Thyroid gland (tissue), 4 donors: Measurements from ENCODE around the gene ZIK1. TPM values are rescaled to one million over a fixed set of nuclear protein-coding genes. Genes with fewer than 3 reads are reported as not detected.

ENCODE experiments used
- DNase-seq, 2 donors: peaks; one replicate each; pipeline ENCODE4 v3.0.0-alpha.2; 2019
- H3K27ac ChIP-seq, 3 donors: fragments of 200-600 bp; sonication (generic); 1 replicate in 2 of 3; 2 replicates in 1 of 3; pipeline ENCODE4 v1.5.1; 2016 to 2019; ENCODE audit warnings: mild to moderate bottlenecking in 1 of 3, moderate library complexity in 1 of 3
- H3K27me3 ChIP-seq: fragments of 200-600 bp; sonication (generic); one replicate; pipeline ENCODE4 v1.5.1; 2019
- H3K36me3 ChIP-seq, 2 donors: fragments of 200-600 bp; sonication (generic); one replicate each; pipeline ENCODE4 v1.5.1; 2016 to 2019
- H3K4me1 ChIP-seq, 2 donors: fragments of 200-600 bp; sonication (generic); one replicate each; pipeline ENCODE4 v1.5.1; 2017 to 2019
- H3K4me3 ChIP-seq, 3 donors: fragments of 200-600 bp; sonication (generic); replicated peaks in 1 of 3; 1 replicate in 2 of 3; 2 replicates in 1 of 3; pipeline ENCODE4 v1.5.1; 2016; ENCODE audit warnings: mild to moderate bottlenecking in 1 of 3
- H3K9me3 ChIP-seq: fragments of 200-600 bp; sonication (generic); one replicate; pipeline ENCODE4 v1.5.1; 2017
- POLR2A ChIP-seq, 2 donors: fragments of 450-650 bp; IDR thresholded peaks; one replicate each; pipeline ENCODE4 v1.6.1; 2017; ENCODE audit warnings: antibody characterized with exemption in 2 of 2, mild to moderate bottlenecking in 2 of 2, moderate library complexity in 1 of 2
- WGBS, 2 donors: methylation state at CpG; one replicate each; pipeline ENCODE4 v1.1.5; 2017; 5-methylcytosine and 5-hydroxymethylcytosine counted together
- intact Hi-C: fragments of 100-400 bp; cut with DNase I; formaldehyde crosslinking; loops from one replicate; pipeline ENCODE4 v1.15.1; 2023
- total RNA-seq, 4 donors: library from RNA; depleted of rRNA; stranded (reverse); fragments of >200 nt; gene quantifications; one replicate each; pipeline ENCODE4 v1.2.3, GENCODE V29; 2016
- TF ChIP-seq, protein P1 (sequence below), 6 experiments: fragments of 200-600 bp in 3 of 6; fragments of 450-650 bp in 3 of 6; sonication (generic) in 3 of 6; IDR thresholded peaks; one replicate each; pipeline ENCODE4 v1.5.1; 2016 to 2019; ENCODE audit warnings: antibody characterized with exemption in 6 of 6, mild to moderate bottlenecking in 2 of 6, inconsistent platforms in 1 of 6, moderate library complexity in 1 of 6

ZIK1 gene
- total RNA-seq, 4 donors from 2014 or later = 8.9 to 19.7 (median 13.7) TPM

DNA sequence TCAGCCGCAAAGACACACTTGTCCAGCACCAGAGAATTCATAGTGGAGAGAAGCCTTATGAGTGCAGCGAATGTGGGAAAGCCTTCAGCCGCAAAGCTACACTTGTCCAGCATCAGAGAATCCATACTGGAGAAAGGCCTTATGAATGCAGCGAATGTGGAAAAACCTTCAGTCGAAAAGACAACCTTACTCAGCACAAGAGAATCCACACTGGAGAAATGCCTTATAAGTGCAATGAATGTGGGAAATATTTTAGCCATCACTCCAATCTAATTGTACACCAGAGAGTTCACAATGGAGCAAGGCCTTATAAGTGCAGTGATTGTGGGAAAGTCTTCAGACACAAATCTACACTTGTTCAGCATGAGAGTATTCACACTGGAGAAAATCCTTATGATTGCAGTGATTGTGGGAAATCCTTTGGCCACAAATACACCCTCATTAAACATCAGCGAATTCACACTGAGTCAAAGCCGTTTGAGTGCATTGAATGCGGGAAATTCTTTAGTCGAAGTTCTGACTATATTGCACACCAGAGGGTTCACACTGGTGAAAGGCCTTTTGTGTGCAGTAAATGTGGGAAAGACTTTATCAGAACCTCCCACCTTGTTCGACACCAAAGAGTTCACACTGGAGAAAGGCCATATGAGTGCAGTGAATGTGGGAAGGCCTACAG is 36.9 kb downstream of the ZIK1 start:
- H3K27me3 ChIP-seq = no peaks in the 10 kb centered on the region
- peaks cover 31 to 70% of the 10 kb centered on the region in 2 donors for H3K36me3 ChIP-seq
- WGBS, 2 donors = 97 to 99% methylated on average over 10 of the region's 10 CpGs
- TF ChIP-seq, protein P1, sequence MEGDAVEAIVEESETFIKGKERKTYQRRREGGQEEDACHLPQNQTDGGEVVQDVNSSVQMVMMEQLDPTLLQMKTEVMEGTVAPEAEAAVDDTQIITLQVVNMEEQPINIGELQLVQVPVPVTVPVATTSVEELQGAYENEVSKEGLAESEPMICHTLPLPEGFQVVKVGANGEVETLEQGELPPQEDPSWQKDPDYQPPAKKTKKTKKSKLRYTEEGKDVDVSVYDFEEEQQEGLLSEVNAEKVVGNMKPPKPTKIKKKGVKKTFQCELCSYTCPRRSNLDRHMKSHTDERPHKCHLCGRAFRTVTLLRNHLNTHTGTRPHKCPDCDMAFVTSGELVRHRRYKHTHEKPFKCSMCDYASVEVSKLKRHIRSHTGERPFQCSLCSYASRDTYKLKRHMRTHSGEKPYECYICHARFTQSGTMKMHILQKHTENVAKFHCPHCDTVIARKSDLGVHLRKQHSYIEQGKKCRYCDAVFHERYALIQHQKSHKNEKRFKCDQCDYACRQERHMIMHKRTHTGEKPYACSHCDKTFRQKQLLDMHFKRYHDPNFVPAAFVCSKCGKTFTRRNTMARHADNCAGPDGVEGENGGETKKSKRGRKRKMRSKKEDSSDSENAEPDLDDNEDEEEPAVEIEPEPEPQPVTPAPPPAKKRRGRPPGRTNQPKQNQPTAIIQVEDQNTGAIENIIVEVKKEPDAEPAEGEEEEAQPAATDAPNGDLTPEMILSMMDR (IDR thresholded peaks at IDR 0.05) = no peak
- TF ChIP-seq POLR2A (IDR thresholded peaks at IDR 0.05) = no peak
- H3K9me3 ChIP-seq = peaks cover 10% of the 10 kb centered on the region
- H3K4me3 ChIP-seq = no peak overlapping the region
- H3K4me1 ChIP-seq = no peaks in the 10 kb centered on the region
- intact Hi-C loops = loop anchor here (5.0 kb wide), 1 partner anchor 49 kb away; no protein-coding TSS in a partner anchor
- no peak for DNase-seq
- no peak overlapping the region for H3K27ac ChIP-seq

DNA sequence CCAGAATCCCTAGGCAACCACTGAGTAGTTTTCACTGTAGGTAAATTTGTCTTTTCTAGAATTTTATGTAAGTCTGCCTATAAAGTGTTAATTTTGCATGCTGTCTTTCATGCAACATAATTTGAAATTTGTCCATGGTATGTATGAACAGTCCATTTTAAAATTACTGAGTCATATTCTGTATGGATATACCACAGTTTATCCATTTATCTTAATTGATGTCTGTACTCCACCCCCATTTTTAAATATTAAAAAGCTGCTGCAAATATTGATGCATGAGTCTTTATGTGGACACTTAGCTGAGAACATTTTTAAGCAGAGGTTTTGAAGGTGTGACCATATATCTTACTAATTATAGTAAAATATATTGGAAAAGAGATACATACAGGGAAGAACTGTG is 39.1 kb downstream of the ZIK1 start:
- Histone ChIP-seq H3K36me3 (peaks cover 31 to 48% of the 10 kb centered on the region in 2 donors), H3K4me1 (no peaks in the 10 kb centered on the region), H3K27me3 (no peaks in the 10 kb centered on the region), H3K27ac (no peak overlapping the region), H3K4me3 (no peak overlapping the region), H3K9me3 (peaks cover 10% of the 10 kb centered on the region)
- intact Hi-C loops = loop anchor here (5.0 kb wide), 1 partner anchor 51 kb away; no protein-coding TSS in a partner anchor
- TF ChIP-seq POLR2A (IDR thresholded peaks at IDR 0.05) = no peak
- TF ChIP-seq, protein P1 (IDR thresholded peaks at IDR 0.05) = no peak
- no peak for DNase-seq

DNA sequence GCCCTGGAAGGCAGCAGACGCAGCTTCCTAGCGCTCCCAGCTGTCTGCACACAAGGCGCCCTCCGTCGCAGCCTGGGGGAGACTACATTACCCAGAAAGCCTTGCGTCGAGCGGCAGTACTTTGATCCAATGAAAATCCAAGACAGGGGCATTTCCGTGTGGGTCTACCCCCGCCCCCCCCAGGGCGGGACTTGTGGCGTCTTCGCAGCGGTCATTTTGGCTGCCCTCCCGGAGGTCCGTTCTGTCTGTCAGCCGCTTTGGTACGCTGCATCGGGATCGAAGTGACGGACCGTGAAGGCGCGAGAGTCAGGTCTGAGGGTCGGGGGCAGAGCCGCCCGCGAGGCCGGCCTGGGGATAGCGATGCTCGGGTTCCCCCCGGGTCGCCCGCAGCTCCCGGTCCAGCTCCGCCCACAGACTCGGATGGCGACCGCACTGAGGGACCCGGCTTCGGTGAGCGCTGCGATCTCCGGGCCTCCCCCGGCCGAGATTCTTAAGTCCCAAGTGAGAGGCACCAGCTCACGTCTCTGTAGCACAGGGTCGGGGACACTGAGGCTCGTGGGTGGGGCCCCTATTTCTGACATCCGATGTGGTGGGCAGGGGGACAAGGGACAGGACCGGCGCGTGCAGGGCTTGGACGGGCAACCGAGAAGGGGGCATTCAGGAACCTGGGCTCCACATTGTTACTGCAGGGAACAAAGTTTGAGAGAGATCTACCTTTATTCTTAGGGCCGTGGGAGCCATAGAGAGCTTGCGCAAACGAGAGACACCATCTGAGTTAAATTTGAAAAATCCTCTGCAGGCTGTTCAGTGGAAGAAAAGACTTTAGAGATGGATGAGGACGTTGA is 49.3 kb downstream of the ZIK1 start, which contains the start of gene ZNF211:
Gene ZNF211, plus strand, starts transcription at position 182 of the 845 bp plus-strand sequence. Its CDS starts 179 bp downstream, at position 361.
- peak in 1 of 2 donors; percentile 54 for TF ChIP-seq POLR2A (IDR thresholded peaks at IDR 0.05)
- TF ChIP-seq, protein P1 (IDR thresholded peaks at IDR 0.05) = no peak
- Histone ChIP-seq H3K36me3 (peaks cover 12 to 16% of the 10 kb centered on the region in 2 donors), H3K27ac (peak within 1 kb of the TSS; percentile 54 to 84 (median 72)), H3K27me3 (no peaks in the 10 kb centered on the region), H3K4me3 (peak within 1 kb of the TSS; percentile 75 to 96 (median 86)), H3K9me3 (no peaks in the 10 kb centered on the region), H3K4me1 (peaks cover 10% of the 10 kb centered on the region in 2 donors)
- DNase-seq = peak; percentile 94
- 2 to 6% methylated on average over 12 to 14 of the region's 59 CpGs for WGBS, 2 donors
- intact Hi-C loops = no loop called here

DNA sequence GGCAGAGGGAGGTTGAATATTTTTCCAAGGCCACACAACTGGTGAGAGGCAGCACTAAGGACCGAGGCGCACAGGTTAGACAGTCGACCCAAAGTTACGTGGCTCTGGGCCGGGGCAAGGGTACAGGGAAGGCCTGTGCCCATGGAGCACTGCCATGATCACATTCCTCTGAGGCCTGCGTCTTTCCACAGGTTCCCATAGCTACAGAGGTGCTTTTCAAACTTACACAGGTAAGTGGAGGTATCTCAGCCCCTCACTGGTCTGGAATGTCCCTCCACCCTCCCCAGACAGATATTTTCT is 49.8 kb downstream of the ZIK1 start:
- Histone ChIP-seq H3K27ac (peak overlapping the region in 2 of 3 donors; percentile 72 to 84), H3K9me3 (no peaks in the 10 kb centered on the region), H3K4me1 (peaks cover 10% of the 10 kb centered on the region in 2 donors), H3K36me3 (peaks cover 16 to 18% of the 10 kb centered on the region in 2 donors), H3K27me3 (no peaks in the 10 kb centered on the region), H3K4me3 (peak overlapping the region; percentile 75 to 96 (median 86))
- intact Hi-C loops = no loop called here
- 24 to 35% methylated on average over 4 to 6 of the region's 6 CpGs for WGBS, 2 donors
- peak; percentile 19 to 35 for DNase-seq
- TF ChIP-seq, protein P1 (IDR thresholded peaks at IDR 0.05) = no peak
- TF ChIP-seq POLR2A (IDR thresholded peaks at IDR 0.05) = no peak
